GM04504 (cell line): ENCODE data around the gene MAP7.
A peak's percentile ranks its signal among the peaks of the same experiment; 100 is the strongest.
"Not testable (repeated sequence)": the region's sequence is repeated elsewhere in the genome, so short reads cannot be mapped to it uniquely, and the experiment has no call there.

Experiments used
- DNase-seq: peaks from one replicate; pipeline ENCODE4 v3.0.0-alpha.2; 2012; ENCODE audit warnings: low read depth

Gene MAP7

DNA sequence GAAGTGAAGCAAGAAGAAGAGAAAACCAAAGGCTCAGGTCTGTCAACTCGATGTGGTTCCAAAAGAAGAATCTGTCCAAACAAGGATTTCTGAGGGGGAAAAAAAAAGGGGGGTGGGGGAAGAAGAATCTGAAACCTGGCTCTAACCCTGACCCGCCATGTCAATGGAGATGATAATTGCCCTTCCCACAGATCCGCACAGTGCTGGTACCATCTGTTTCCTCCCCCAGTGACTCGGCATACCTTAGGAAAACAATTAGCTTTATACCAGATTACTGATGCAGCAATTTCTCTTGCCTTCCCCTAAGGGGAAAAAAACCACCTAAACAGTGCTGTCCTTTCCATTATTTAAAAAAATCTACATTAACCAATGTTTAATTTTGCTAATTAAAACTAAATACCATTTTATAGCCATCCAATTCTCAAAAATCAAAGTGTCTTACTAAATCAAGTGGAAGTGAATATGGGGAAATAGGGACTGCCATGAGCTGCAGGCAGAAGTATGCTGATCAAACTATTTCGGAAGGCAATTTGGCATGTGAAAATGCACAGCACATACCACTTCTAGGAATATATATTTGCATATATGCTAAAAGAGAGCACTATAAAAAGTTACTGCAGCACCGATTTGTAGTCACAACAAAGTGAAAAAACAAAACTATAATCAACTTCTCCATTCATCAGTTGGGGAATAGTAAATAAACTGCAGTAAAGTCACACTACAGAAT, 46.8 kb downstream of the MAP7 start:
- DNase-seq, result no peak

DNA sequence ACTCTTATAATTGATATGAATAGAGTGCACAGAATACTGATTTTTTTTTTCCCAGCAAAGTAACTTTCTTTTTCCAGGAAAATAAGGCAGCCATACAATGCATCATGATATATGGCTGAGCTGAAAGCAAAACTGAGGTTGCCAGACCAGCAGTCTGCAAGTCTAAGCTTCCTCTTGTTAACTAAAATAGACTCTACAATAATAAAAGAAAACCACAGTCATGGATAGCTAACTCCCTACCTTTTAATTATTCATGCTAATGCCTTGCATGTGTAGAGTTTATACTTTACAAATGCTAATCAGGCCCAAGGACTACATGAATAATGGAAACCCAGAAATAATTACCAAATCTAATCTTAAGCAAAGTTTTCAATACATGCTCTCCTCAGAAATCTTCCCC, 47.4 kb downstream of the MAP7 start:
- DNase-seq, result no peak

DNA sequence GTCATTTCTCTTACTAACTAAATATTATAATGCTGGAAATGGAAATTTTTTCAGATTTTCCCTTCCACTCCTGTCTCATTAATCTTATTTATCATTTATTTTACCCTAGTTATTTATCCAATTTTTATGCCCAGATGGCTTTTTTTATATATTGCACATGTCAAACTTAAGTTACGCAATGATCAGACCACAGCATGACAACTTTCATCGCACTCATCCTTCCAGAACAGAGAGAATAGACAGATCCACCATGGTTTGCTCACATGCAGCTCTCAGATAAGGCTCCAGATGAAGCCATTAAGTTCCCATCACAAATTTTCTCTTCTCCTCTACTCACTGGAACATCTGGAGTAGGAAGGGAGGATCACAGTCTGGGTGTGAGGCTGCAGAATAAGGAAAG, 48.7 kb downstream of the MAP7 start:
- DNase-seq, result no peak

DNA sequence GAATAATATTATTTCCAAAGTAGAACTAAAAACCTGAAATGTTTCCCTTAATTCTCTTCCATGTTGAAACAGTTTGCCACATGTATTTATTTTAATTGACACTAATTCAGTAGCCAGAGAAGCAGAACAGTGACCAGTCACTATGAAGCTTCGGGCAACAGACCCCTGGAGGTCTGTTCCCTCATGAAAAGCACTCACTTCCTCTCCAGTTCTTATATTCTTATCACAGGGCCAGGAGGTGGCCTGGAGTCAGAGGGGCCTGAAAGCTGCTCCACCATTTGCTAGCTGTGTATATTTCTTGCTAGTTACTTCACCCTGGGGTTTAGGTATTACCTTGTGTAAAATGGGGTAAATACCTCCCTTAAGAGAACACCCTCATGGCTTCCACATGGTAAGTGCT, 49.1 kb downstream of the MAP7 start:
- DNase-seq, result no peak

DNA sequence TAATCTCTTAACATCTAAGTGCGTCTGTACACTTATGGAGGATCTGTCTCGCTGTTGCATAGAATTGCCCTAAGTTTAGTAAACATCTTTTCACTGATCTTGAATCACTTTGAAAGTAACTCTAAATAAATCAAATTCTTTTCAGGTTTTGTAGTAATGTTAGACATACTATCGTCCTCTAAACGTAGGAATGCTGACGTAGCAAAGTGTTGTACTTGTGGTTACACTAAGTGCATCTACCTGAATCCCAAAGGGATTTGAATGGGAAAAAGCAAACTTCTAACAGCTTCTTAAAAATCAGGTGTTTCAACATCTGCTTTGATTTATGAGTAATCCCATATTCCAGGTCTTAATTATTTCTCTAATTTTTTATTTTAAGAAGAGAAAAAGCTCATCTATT, 49.8 kb downstream of the MAP7 start:
- DNase-seq, result no peak

DNA sequence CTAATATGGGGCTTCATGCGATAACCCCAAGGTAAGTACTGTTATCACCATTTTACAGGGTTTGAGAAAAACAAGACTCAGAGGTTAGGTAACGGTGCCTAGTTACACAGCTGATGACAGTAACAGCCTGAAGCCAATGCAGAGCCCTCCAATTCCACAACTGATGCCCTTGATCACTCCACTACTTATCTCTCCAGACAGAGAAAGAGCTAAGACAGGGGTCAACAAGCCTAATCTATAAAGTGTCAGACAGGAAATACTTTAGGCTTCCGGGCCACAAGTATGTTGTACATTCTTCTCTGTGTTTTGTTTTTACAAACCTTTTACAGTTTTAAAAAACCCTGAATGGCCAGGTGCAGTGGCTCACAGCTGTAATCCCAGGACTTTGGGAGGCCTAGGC, 50.9 kb downstream of the MAP7 start:
- no peak for DNase-seq

DNA sequence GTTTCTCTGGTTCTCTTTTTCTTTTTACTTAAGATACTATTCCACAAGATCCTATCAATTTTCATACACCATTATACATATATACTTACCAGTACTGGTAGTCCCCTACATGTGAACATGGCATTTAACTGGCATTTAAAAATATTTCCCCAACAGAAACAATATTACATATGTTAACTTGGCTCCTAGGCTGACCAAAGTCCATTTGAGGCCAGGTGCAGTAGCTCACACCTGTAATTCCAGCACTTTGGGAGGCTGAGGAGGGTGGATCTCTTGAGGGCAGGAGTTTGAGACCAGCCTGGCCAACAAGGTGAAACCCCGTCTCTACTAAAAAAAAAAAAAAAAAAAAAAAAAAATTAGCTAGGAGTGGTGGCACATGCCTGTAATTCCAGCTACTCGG, 53.8 kb downstream of the MAP7 start:
- not testable (repeated sequence) for DNase-seq

DNA sequence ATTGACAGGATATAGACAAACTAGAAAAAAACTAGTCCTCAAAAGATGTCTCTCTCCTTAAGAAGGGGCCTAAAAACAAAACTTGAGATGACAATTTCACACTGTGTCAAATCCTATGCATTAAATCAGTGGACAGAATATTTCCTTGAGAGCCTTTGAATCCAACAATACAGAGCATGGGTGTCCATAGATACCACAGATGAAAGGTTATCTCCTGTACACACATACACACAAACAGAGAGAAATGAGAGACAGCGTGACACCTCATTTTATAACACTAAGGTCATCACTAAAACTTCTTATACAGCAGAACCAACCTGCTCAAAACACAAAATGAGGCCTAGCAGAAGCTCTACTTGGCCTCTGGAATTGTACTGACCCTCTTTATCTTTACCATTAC, 55.5 kb downstream of the MAP7 start:
- no peak for DNase-seq

DNA sequence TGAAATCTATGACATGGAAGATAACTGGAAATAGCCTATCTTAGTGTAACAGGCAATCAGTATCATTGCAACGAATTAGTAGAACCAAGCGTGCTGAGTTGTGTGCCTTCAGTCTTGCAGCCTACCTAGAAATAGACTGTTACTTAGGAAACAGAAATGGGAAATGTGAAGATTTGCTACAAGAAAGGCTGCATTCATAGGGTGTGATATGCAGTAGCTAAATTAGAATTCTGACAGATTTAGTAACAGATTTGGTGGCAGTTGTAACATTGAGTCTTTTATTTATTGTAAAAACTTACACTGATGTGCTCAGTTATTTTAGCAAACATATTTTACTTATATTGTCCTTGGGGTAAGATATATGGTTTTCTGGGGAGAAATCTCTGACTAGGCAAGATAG, 56.2 kb downstream of the MAP7 start:
- no peak for DNase-seq

DNA sequence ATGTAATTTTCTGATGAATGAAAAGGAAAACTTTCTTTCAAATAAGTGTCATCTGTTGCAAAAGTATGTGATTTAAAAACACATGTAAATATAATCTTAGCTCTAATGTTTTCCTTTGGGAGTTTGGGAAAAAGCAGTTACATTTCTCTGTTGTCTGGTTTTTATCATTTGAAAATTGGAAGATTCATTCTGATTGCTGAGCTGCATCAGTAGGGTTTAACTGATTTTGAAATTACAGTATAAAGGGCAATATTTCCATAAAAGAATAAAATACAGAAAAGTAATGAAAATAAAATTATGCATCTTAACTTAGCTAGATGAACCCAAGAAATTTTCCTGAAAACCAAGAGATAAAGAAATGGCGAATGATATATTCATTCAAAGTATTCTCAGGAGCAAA, 57.8 kb downstream of the MAP7 start:
- DNase-seq, result no peak

DNA sequence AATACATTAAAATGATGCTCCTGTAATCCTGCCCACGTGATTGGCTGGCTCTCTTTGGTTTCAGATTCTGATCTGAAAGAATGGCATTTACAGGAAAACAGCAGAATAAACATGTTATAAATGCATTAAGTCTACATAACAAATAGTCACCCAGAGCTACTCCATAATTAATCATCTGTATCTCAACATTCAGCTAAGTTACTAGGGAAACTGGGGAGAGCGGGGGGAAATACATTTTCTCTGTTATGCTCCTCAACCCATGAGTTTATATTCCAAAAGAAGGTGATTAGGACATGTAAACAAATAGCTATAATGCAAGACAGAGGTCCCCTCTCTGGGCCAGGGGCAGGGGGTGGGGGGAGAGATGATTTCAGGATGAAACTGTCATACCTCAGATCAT, 58.5 kb downstream of the MAP7 start:
- DNase-seq, result no peak

DNA sequence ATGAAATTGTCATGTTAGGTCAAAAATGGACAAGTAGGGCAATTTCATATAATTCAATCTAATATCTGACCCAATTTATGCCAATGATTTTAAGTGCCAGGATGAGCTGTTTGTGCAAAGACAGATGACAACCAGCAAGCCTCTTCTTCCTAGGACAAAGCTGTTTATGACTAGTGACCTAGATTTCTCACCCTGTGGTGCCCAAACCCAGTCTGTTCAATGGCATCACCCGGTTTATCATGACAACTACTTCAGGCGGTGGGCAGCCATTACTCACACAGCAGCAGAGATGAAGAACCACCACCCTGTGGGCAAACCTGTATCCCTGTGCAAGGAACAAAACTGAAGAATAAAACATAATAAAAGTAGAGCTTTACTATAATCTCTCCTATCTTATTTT, 59.0 kb downstream of the MAP7 start:
- no peak for DNase-seq

DNA sequence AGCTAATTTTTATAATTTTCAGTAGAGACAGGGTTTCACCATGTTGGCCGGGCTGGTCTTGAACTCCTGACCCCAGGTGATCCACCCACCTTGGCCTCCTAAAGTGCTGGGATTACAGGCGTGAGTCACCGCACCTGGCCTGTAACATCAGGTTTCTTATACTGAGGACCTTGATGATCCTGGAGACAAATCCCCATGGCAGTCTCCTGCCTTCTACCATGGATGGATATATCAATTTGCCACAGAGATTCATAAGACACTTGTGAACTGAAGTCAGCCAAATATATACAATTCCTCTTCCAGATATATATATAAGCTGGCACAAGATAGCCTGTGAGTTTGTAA, 60.6 kb downstream of the MAP7 start:
- not testable (repeated sequence) for DNase-seq

DNA sequence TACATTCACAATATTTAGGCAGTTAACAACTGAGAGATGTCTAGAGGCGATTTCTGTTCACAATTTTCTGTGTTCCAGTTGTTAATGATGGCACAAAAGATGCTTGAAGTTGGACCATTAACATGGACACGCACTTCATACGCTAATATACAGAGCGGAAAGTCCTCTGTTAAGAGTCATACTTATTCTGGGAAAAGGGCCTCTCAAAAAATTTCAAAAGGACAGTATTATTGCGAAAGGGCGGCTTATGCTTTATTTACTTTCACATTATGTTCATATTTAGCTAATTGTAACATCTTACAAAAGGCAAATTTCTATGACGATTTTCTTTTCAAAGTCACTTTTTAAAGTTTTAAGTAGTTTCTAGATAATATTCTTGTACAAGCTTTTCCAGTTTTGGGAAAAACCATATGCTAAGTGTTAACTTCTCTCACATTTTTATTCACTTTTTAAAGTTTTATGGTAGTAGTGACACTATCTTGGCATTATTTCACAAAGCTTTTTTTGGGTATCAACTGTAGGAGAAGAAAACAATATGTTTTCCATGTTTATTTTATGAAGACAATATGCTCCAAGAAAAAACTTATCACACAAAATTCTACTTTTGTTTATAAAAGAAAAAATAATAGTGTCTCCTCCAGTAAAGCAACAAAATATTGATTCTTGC, 62.3 kb downstream of the MAP7 start:
- peak; percentile 45 for DNase-seq

DNA sequence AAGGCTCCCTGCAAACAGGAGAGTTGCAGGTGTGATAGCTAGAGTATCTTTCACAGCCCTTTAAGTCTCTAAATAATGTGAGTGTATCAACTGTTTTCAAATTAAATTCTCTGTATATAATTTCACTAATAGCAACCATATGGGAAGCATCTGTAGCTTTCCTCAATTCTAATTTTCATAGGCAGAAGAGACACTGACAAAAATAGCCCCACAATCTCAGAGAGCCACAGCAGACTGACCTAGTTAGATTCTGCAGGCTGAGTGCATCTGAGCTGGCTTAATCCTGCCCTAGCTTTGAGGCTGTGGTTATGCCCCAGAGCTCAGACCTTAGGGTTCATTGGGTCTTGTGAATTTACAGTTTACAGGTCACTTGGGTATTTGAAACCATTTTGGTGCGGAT, 63.9 kb downstream of the MAP7 start:
- no peak for DNase-seq

DNA sequence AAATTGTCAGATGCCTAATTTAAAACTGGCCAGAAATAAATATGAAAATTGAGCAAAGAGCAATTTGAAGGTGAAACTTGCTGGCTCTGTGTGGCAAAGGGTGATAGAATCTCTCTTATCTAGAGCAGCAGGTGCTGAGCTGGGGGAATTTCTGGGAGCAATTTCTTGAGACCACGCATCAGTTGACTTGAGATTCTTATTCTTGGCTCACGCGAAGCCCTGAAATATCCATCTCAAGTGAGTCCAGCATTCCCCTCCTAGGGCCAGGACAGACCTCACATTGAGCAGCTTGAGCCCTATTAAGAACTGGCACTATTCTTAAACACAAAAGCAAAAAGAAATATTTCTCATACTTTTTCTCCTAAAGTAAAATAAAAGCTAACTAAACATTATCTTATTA, 66.3 kb downstream of the MAP7 start:
- DNase-seq, result no peak

DNA sequence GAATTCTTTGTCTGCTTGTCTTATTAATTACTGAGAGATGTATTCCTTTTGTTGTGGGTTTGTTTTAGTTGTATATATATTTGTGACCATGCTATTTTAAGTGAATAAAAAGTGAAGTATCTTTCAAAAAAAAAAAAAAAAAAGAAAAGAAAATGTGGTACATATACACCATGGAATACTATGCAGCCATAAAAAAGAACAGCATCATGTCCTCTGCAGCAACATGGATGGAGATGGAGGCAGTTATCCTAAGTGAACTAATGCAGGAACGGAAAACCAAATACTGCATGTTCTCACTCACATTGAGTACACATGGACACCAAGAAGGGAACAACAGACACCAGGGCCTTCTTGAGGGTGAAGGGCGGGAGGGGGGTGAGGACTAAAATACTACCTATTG, 67.2 kb downstream of the MAP7 start:
- not testable (repeated sequence) for DNase-seq

DNA sequence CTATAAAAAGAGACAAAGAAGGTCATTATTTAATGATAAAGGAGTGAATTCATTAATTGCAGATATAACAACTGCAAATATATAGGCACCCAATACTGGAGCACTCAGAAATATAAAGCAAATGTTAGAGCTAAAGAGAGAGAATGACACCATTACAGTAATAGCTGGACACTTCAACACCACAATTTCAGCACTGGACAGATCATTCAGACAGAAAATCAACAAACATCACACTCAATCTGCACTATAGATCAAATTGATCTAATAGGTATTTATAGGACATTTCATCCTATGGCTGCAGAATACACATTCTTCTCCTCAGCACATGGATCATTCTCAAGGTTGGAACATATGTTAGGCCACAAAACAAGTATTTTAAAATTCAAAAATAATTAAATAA, 72.7 kb downstream of the MAP7 start:
- DNase-seq, result no peak

DNA sequence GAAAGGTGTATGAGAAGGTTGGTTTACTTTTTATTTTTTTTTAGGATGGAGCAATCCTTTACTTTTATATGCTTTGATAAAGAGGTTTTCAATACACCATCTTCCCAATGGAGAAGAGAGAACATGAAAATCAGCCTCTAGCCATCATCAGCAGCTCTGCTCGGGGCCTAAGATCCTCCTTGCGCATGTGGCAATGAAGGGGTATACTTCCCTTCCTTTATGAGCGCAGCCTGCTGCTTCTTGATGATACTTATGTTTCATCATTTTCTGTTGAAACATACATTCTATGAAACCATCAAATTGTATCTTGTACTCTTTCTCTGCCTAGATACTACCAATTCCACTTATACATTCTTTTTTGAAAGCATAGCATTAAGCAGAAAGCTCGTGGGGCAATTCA, 74.5 kb downstream of the MAP7 start:
- DNase-seq, result no peak

DNA sequence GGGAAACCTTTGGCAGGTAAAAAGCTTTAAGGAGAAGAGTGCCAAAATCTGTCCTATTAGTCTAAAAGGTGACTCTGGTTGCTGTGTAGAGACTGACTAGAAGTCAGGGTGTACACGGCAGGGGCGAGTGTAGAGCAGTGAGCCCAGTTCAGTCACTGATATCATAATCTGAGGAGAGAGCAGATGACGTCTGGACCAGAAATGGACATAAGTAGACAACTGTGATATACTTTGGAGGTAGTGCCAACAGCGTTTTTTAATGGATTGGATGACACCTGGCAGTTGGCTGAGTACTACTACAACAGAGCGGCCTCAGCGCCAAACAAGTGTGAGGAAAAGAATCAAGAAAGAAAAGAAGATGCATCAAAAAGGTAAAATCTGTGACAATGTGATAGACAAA, 76.0 kb downstream of the MAP7 start:
- no peak for DNase-seq

DNA sequence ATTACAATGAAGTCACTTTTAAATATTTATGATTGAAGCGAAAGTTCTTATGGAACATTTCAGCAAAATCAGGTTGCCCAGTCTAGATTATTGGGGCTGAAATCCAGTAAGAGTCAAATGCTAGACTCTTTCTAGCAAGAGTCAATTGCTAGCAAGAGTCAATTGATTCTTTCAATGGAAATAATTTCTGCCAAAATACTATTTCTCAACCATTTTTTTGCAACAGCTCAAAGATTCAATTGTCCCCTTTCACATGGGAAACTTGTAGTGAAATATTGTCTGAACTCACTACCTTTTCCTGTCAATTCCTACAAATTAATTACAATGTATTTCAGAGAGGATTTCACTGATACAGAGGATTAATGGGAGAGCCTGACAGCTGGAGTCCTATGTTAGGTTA, 78.3 kb downstream of the MAP7 start:
- no peak for DNase-seq

DNA sequence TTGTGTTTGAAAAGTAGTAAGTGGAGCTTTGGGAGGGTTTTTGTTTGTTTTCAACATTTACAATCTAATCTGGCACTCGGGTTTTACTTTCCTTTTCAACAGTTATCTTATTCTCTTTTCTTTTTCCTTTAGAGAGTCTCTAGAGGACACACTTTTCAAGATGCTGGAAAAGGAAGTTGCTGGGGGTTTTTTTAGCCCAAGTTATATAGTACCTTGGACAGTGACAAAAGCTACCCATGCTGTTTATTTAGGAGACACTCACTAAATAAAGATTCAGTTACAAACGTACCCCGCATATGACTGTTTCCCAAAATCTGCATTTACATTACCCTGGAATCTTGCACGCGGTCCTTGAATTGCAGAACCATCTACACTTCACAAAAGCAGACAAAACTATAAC, 78.8 kb downstream of the MAP7 start:
- no peak for DNase-seq

DNA sequence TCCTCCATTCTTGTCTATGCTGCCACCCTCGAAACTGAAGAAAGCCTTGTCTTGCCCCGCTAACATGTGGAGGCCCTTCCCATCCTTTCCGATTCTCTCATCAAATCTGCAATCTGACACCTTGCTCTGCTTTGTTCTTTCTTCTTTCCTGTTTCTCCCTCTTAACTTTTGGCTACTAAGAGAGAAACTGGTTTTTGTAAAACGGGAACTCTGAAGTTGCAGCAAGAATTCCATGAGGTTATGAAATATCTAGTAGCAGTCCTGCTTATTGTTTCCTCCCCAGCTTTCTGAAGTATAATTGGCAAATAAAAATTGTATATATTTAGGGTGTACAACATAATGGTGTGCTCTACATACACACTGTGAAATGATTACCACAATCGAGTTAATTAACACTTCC, 80.2 kb downstream of the MAP7 start:
- no peak for DNase-seq

DNA sequence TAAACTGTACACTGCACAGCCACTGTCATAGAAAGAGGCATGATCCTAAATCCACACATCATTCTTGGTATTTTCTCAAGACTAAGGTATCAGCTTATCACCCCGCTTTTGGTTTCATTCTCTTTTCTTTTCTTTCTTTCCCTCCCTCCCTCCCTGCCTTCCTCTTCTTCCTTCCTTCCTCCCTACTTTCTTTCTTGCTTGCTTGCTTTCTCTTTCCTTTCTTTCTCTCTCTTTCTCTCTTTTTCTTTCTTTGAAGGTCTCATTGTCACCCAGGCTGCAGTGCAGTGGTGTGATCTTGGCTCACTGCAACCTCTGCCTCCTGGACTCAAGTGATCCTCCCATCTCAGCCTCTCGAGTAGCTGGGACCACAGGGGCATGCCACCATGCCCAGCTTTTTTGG, 81.1 kb downstream of the MAP7 start:
- no peak for DNase-seq
